SIG-M5 treated with dmso at 0.1 percent for 504 hours (cell line): ENCODE data around the gene CDH2.
"Not testable (repeated sequence)": the region's sequence is repeated elsewhere in the genome, so short reads cannot be mapped to it uniquely, and the experiment has no call there.

Experiments used
- DNase-seq: peaks from one replicate; lab custom pipeline; 2025; ENCODE audit not compliant: unreplicated experiment; lab: John Stamatoyannopoulos, UW

The CDH2 gene

DNA sequence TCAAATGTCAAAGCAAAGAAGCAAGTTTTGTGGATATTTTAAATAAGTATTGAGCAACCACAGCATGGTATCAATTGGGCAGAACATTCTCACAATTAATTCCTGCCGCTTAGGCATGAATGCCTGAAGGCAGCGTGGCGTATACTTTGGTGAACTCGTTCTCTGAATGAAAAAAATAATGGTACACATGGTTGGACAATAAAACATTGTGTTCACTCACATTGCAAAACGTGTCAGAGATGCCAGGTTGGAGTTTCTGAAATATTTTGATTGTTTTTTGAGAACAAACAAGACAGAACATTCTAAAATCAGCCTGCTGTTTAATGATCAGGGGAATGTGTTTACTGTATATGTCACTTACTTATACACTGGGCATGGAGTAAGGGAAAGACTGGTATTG lies 254.2 kb downstream of the CDH2 start:
- no peak for DNase-seq

- no peak for DNase-seq
These were observed 254.8 kb downstream of the CDH2 start for GRCh38 chr18:27921904-27922751.

DNA sequence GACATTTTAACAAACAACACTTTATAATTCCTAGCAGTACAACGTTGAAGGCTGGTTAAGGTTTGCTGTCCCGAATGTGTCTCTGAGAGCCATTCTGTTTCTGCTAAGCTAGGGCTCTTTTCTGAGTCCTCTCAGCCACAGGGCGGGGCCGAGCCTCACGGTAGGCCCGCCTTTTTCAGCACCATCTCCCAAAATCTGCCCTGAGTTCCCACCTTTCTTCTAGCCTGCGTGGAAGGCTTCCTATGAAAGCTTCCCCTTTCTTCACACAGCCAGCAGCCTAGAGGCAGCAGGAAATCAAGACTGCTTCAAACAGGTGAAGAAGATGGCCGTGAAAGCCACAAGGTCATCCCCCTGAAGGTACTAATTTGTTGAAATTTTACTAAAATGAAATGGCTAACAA lies 255.5 kb downstream of the CDH2 start:
- no peak for DNase-seq

DNA sequence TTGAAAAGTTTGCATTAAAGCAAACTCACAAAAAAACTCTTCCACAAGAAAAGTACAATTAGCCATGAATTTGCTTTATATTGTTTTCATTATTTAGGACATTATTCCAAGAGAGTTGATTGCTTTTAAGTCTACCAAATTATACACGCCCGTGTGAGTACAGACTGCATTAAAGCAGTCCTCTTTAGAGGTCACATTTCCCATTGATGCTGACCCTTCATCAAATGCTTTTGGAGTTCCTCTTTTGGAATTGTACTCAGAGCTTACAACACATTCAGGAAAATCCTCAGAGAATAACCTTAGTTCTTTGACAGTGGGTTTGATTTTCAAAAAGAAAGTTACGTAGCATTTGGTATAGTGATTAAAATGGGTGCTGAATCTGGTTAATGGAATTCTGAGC lies 256.1 kb downstream of the CDH2 start:
- DNase-seq: no peak

- DNase-seq: not testable (repeated sequence)
These were observed 270.7 kb downstream of the CDH2 start for GRCh38 chr18:27906189-27906588.

DNA sequence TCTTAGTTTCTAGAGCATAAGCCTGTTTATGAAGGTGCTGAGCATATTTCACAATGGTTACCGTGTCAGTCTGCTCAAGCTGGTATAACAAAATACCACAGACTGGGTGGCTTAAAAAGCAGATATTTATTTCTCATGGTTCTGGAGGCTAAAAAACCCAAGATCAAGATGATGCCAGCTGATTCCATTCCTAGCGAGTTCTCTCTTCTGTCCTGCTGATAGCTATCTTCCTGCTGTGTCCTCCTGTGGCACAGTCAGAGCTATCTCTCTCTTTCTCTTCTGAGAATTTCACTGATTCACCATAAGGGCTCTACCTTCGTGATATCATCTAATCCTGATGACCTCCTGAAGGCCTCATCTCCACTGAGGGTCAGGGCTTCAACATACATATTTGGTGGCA lies 273.0 kb downstream of the CDH2 start:
- no peak for DNase-seq

DNA sequence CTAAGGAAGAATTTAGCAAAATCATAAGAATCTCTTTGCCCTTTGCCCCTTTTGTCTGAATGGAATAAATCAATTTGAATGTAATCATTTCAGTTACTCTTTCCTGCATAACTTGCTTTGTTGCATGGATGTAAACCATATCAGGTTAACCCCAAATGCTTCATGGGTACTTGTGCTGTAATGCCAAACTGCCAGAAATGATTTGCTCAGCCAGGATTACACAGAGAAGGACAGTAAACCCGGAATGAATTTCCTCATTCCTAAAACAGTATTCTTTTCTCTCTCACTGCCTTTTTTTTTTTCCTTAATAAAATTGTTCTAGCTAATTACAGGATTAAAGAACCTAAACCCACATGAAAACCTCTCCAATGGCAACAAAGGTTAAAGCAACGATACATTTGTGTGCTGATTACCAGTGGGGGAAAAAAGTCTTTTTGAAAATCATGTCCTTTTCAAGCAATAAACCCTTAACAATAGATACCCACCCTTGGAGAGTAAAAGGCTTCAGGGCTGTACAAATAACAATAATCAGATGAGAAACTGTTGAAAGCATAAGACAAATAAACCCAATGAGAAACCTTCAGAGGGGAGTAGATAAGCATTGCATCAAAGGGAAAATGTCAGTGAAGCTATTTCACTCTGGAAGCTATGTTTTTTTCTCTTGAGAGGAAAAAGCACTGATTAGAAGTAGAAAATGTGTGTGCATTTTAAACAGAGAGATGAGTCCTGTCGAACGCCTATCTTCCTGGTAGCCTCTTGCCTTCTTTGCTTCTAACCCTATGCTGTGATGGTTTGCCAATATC lies 275.3 kb downstream of the CDH2 start:
- DNase-seq: no peak
